ENCODE measurements around the gene RPL39L.
"Not testable (repeated sequence)": the region's sequence is repeated elsewhere in the genome, so short reads cannot be mapped to it uniquely, and the experiment has no call there.

The RPL39L gene

GRCh38 chr3:187166750-187167149 is 27.5 kb upstream of the RPL39L start:
- no peak overlapping the region for H3K27ac ChIP-seq (ENCODE audit: low read depth, low read length)
- H3K4me3 ChIP-seq (ENCODE audit: low read length), result no peak overlapping the region
- peaks cover 10% of the 10 kb centered on the region for H3K4me1 ChIP-seq (ENCODE audit: control insufficient read depth, insufficient read depth, low read length)
- no peaks in the 10 kb centered on the region for H3K27me3 ChIP-seq (ENCODE audit: control insufficient read depth, insufficient read depth, low read length)
- no peaks in the 10 kb centered on the region for H3K36me3 ChIP-seq (ENCODE audit: control insufficient read depth, insufficient read depth, low read length)
- no peak overlapping the region for H3K9ac ChIP-seq (ENCODE audit: low read length)

- H3K27ac ChIP-seq (ENCODE audit: low read depth, low read length), result no peak overlapping the region
- H3K36me3 ChIP-seq (ENCODE audit: control insufficient read depth, insufficient read depth, low read length), result no peaks in the 10 kb centered on the region
- H3K4me1 ChIP-seq (ENCODE audit: control insufficient read depth, insufficient read depth, low read length), result peaks cover 10% of the 10 kb centered on the region
- no peaks in the 10 kb centered on the region for H3K27me3 ChIP-seq (ENCODE audit: control insufficient read depth, insufficient read depth, low read length)
- H3K4me3 ChIP-seq (ENCODE audit: low read length), result no peak overlapping the region
- H3K9ac ChIP-seq (ENCODE audit: low read length), result no peak overlapping the region
Observed at GRCh38 chr3:187165144-187165543, 25.8 kb upstream of the RPL39L start.

GRCh38 chr3:187162265-187162953 is 23.1 kb upstream of the RPL39L start:
- Histone ChIP-seq H3K36me3 (ENCODE audit: control insufficient read depth, insufficient read depth, low read length) (no peaks in the 10 kb centered on the region), H3K9ac (ENCODE audit: low read length) (no peak overlapping the region), H3K27ac (ENCODE audit: low read depth, low read length) (no peak overlapping the region), H3K4me3 (ENCODE audit: low read length) (no peak overlapping the region), H3K4me1 (ENCODE audit: control insufficient read depth, insufficient read depth, low read length) (peaks cover 8% of the 10 kb centered on the region), H3K27me3 (ENCODE audit: control insufficient read depth, insufficient read depth, low read length) (no peaks in the 10 kb centered on the region)

- Histone ChIP-seq H3K4me3 (ENCODE audit: low read length) (no peak overlapping the region), H3K4me1 (ENCODE audit: control insufficient read depth, insufficient read depth, low read length) (peaks cover 2% of the 10 kb centered on the region), H3K9ac (ENCODE audit: low read length) (no peak overlapping the region), H3K27ac (ENCODE audit: low read depth, low read length) (no peak overlapping the region), H3K27me3 (ENCODE audit: control insufficient read depth, insufficient read depth, low read length) (no peaks in the 10 kb centered on the region), H3K36me3 (ENCODE audit: control insufficient read depth, insufficient read depth, low read length) (no peaks in the 10 kb centered on the region)
Observed at GRCh38 chr3:187161556-187161955, 22.3 kb upstream of the RPL39L start.

GRCh38 chr3:187150599-187150998 is 11.3 kb upstream of the RPL39L start:
- H3K4me3 ChIP-seq (ENCODE audit: low read length), result no peak overlapping the region
- no peaks in the 10 kb centered on the region for H3K27me3 ChIP-seq (ENCODE audit: control insufficient read depth, insufficient read depth, low read length)
- no peak overlapping the region for H3K9ac ChIP-seq (ENCODE audit: low read length)
- no peaks in the 10 kb centered on the region for H3K4me1 ChIP-seq (ENCODE audit: control insufficient read depth, insufficient read depth, low read length)
- H3K36me3 ChIP-seq (ENCODE audit: control insufficient read depth, insufficient read depth, low read length), result no peaks in the 10 kb centered on the region
- no peak overlapping the region for H3K27ac ChIP-seq (ENCODE audit: low read depth, low read length)

- H3K27me3 ChIP-seq (ENCODE audit: control insufficient read depth, insufficient read depth, low read length), result no peaks in the 10 kb centered on the region
- H3K9ac ChIP-seq (ENCODE audit: low read length), result no peak overlapping the region
- H3K4me1 ChIP-seq (ENCODE audit: control insufficient read depth, insufficient read depth, low read length), result no peaks in the 10 kb centered on the region
- no peak overlapping the region for H3K27ac ChIP-seq (ENCODE audit: low read depth, low read length)
- no peaks in the 10 kb centered on the region for H3K36me3 ChIP-seq (ENCODE audit: control insufficient read depth, insufficient read depth, low read length)
- H3K4me3 ChIP-seq (ENCODE audit: low read length), result no peak overlapping the region
Observed at GRCh38 chr3:187150186-187150585, 10.9 kb upstream of the RPL39L start.

- no peak overlapping the region for H3K9ac ChIP-seq (ENCODE audit: low read length)
- H3K27me3 ChIP-seq (ENCODE audit: control insufficient read depth, insufficient read depth, low read length), result no peaks in the 10 kb centered on the region
- no peak overlapping the region for H3K4me3 ChIP-seq (ENCODE audit: low read length)
- H3K27ac ChIP-seq (ENCODE audit: low read depth, low read length), result no peak overlapping the region
- no peaks in the 10 kb centered on the region for H3K4me1 ChIP-seq (ENCODE audit: control insufficient read depth, insufficient read depth, low read length)
- H3K36me3 ChIP-seq (ENCODE audit: control insufficient read depth, insufficient read depth, low read length), result no peaks in the 10 kb centered on the region
Observed at GRCh38 chr3:187146389-187146788, 7.1 kb upstream of the RPL39L start.

- H3K4me3 ChIP-seq (ENCODE audit: low read length), result no peak overlapping the region
- no peaks in the 10 kb centered on the region for H3K4me1 ChIP-seq (ENCODE audit: control insufficient read depth, insufficient read depth, low read length)
- H3K27ac ChIP-seq (ENCODE audit: low read depth, low read length), result no peak overlapping the region
- H3K36me3 ChIP-seq (ENCODE audit: control insufficient read depth, insufficient read depth, low read length), result no peaks in the 10 kb centered on the region
- no peak overlapping the region for H3K9ac ChIP-seq (ENCODE audit: low read length)
- H3K27me3 ChIP-seq (ENCODE audit: control insufficient read depth, insufficient read depth, low read length), result no peaks in the 10 kb centered on the region
Observed at GRCh38 chr3:187145149-187145895, 6.0 kb upstream of the RPL39L start.

GRCh38 chr3:187139895-187140253 is 578 bp upstream of the RPL39L start:
- no peak overlapping the region for H3K27ac ChIP-seq (ENCODE audit: low read depth, low read length)
- peak overlapping the region; percentile 53 for H3K4me3 ChIP-seq (ENCODE audit: low read length)
- no peaks in the 10 kb centered on the region for H3K4me1 ChIP-seq (ENCODE audit: control insufficient read depth, insufficient read depth, low read length)
- H3K9ac ChIP-seq (ENCODE audit: low read length), result no peak overlapping the region
- H3K27me3 ChIP-seq (ENCODE audit: control insufficient read depth, insufficient read depth, low read length), result no peaks in the 10 kb centered on the region
- no peaks in the 10 kb centered on the region for H3K36me3 ChIP-seq (ENCODE audit: control insufficient read depth, insufficient read depth, low read length)

GRCh38 chr3:187136936-187137335 is 2.4 kb downstream of the RPL39L start:
- H3K4me1 ChIP-seq (ENCODE audit: control insufficient read depth, insufficient read depth, low read length), result no peaks in the 10 kb centered on the region
- H3K9ac ChIP-seq (ENCODE audit: low read length), result no peak overlapping the region
- H3K27ac ChIP-seq (ENCODE audit: low read depth, low read length), result no peak overlapping the region
- H3K36me3 ChIP-seq (ENCODE audit: control insufficient read depth, insufficient read depth, low read length), result no peaks in the 10 kb centered on the region
- no peaks in the 10 kb centered on the region for H3K27me3 ChIP-seq (ENCODE audit: control insufficient read depth, insufficient read depth, low read length)
- no peak overlapping the region for H3K4me3 ChIP-seq (ENCODE audit: low read length)

- H3K4me3 ChIP-seq (ENCODE audit: low read length), result no peak overlapping the region
- no peak overlapping the region for H3K27ac ChIP-seq (ENCODE audit: low read depth, low read length)
- no peak overlapping the region for H3K9ac ChIP-seq (ENCODE audit: low read length)
- H3K36me3 ChIP-seq (ENCODE audit: control insufficient read depth, insufficient read depth, low read length), result no peaks in the 10 kb centered on the region
- H3K4me1 ChIP-seq (ENCODE audit: control insufficient read depth, insufficient read depth, low read length), result no peaks in the 10 kb centered on the region
- H3K27me3 ChIP-seq (ENCODE audit: control insufficient read depth, insufficient read depth, low read length), result no peaks in the 10 kb centered on the region
Observed at GRCh38 chr3:187136337-187136736, 3.0 kb downstream of the RPL39L start.

- not testable (repeated sequence) for H3K9ac ChIP-seq (ENCODE audit: low read length); H3K27me3 ChIP-seq (ENCODE audit: control insufficient read depth, insufficient read depth, low read length); H3K27ac ChIP-seq (ENCODE audit: low read depth, low read length); H3K4me3 ChIP-seq (ENCODE audit: low read length); H3K4me1 ChIP-seq (ENCODE audit: control insufficient read depth, insufficient read depth, low read length); H3K36me3 ChIP-seq (ENCODE audit: control insufficient read depth, insufficient read depth, low read length)
Observed at GRCh38 chr3:187135172-187135690, 4.1 kb downstream of the RPL39L start.

GRCh38 chr3:187133181-187133580 is 6.1 kb downstream of the RPL39L start:
- H3K4me3 ChIP-seq (ENCODE audit: low read length); H3K36me3 ChIP-seq (ENCODE audit: control insufficient read depth, insufficient read depth, low read length); H3K27ac ChIP-seq (ENCODE audit: low read depth, low read length); H3K4me1 ChIP-seq (ENCODE audit: control insufficient read depth, insufficient read depth, low read length); H3K9ac ChIP-seq (ENCODE audit: low read length); H3K27me3 ChIP-seq (ENCODE audit: control insufficient read depth, insufficient read depth, low read length): not testable (repeated sequence)

Data from rectal smooth muscle tissue (tissue), 1 donor.